Sigmoid colon (tissue), 7 donors: ENCODE measurements around the gene KIF3B. TPM values are rescaled to one million over a fixed set of nuclear protein-coding genes. Genes with fewer than 3 reads are reported as not detected.

Source experiments
- DNase-seq: peaks from one replicate; pipeline ENCODE4 v3.0.0-alpha.2; 2019
- H3K27ac ChIP-seq, 4 donors: fragments of 200-600 bp; sonication (generic); one replicate each; pipeline ENCODE4 v1.5.1; 2016 to 2019; ENCODE audit warnings: mild to moderate bottlenecking in 1 of 4
- H3K27me3 ChIP-seq, 3 donors: fragments of 200-600 bp; sonication (generic); one replicate each; pipeline ENCODE4 v1.5.1; 2019; ENCODE audit warnings: mild to moderate bottlenecking in 1 of 3
- H3K36me3 ChIP-seq, 4 donors: fragments of 200-600 bp; sonication (generic); one replicate each; pipeline ENCODE4 v1.5.1; 2016 to 2019
- H3K4me1 ChIP-seq, 4 donors: fragments of 200-600 bp; sonication (generic); one replicate each; pipeline ENCODE4 v1.5.1; 2017 to 2019
- H3K4me3 ChIP-seq, 4 donors: fragments of 200-600 bp; sonication (generic); one replicate each; pipeline ENCODE4 v1.5.1; 2017 to 2019; ENCODE audit warnings: mild to moderate bottlenecking in 2 of 4, moderate library complexity in 1 of 4
- H3K9me3 ChIP-seq, 4 donors: fragments of 200-600 bp in 3 of 4; sonication (generic) in 3 of 4; one replicate each; pipeline versions ENCODE4 v1.5.1 to v1.6.1; 2013 to 2019
- EP300 ChIP-seq, 4 donors: sonication (generic); formaldehyde crosslinking; IDR thresholded peaks; one replicate each; pipeline ENCODE4 v1.6.1; 2017; ENCODE audit warnings: antibody characterized with exemption in 4 of 4
- POLR2A ChIP-seq, 2 donors: fragments of 450-650 bp; IDR thresholded peaks; one replicate each; pipeline ENCODE4 v1.6.1; 2016; ENCODE audit warnings: antibody characterized with exemption in 2 of 2, mild to moderate bottlenecking in 2 of 2, moderate library complexity in 2 of 2
- POLR2AphosphoS5 ChIP-seq, 4 donors: sonication (generic); formaldehyde crosslinking; IDR thresholded peaks; one replicate each; pipeline ENCODE4 v1.6.1; 2017; ENCODE audit warnings: antibody characterized with exemption in 4 of 4
- WGBS, 2 donors: extraction: QIAGEN DNeasy Blood & Tissue Kit; methylation state at CpG; one replicate each; pipeline ENCODE4 v1.1.7; 2013; 5-methylcytosine and 5-hydroxymethylcytosine counted together
- intact Hi-C: fragments of 100-400 bp; cut with DNase I; formaldehyde crosslinking; loops from one replicate; pipeline ENCODE4 v1.15.1; 2023
- polyA plus RNA-seq, 3 donors: library from polyadenylated mRNA; stranded (reverse); fragments of 200-250 nt; gene quantifications; one replicate each; pipeline ENCODE4 v1.2.3, GENCODE V29; 2013
- total RNA-seq, 4 donors: library from RNA; depleted of rRNA; stranded (reverse); fragments of >200 nt; gene quantifications; one replicate each; pipeline ENCODE4 v1.1.0, GENCODE V29; 2016
- TF ChIP-seq, protein P1 (sequence below), 4 experiments: fragments of 450-650 bp in 3 of 4; fragments of 200-600 bp in 1 of 4; IDR thresholded peaks; one replicate each; pipeline ENCODE4 v1.5.1; 2016 to 2019; ENCODE audit warnings: antibody characterized with exemption in 4 of 4, mild to moderate bottlenecking in 3 of 4, moderate library complexity in 2 of 4
- donor health status: healthy with polysubstance abuse.
- donor health status: Bipolar disorder and iron deficiency.
- donor health status: healthy.

The KIF3B gene
- total and polyA plus RNA-seq, 7 donors, result 16.1 to 45.8 (median 25.8) TPM

DNA sequence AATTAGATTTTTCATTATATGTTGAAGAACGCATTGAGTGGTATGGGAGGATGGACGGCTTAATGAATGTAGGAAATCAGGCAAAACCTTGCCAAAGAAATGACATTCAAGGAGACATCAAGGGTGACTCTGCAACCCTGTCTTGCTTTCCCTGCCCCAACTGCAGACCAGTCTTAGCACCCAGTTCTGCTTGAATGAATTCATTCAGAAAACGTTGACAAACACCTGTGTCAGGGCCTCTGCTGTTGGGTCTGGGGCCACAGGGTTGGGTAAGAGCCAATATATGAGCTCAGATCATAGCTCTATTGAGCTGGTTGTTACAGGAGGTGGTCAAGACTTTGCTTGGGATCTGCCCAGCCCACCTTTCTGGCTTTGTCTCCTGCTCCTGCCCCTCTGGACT, 73.0 kb downstream of the KIF3B start:
- 88 to 91% methylated on average over 3 of the region's 3 CpGs for WGBS, 2 donors

GRCh38 chr20:32352121-32352720, 74.8 kb downstream of the KIF3B start:
- intact Hi-C loops, result no loop called here
- H3K27ac ChIP-seq, result no peak overlapping the region
- peaks cover 0 to 30% (median 25%) of the 10 kb centered on the region in 4 donors for H3K4me1 ChIP-seq
- H3K9me3 ChIP-seq, result no peaks in the 10 kb centered on the region
- no peaks in the 10 kb centered on the region for H3K27me3 ChIP-seq
- H3K36me3 ChIP-seq, result no peaks in the 10 kb centered on the region
- TF ChIP-seq, protein P1, sequence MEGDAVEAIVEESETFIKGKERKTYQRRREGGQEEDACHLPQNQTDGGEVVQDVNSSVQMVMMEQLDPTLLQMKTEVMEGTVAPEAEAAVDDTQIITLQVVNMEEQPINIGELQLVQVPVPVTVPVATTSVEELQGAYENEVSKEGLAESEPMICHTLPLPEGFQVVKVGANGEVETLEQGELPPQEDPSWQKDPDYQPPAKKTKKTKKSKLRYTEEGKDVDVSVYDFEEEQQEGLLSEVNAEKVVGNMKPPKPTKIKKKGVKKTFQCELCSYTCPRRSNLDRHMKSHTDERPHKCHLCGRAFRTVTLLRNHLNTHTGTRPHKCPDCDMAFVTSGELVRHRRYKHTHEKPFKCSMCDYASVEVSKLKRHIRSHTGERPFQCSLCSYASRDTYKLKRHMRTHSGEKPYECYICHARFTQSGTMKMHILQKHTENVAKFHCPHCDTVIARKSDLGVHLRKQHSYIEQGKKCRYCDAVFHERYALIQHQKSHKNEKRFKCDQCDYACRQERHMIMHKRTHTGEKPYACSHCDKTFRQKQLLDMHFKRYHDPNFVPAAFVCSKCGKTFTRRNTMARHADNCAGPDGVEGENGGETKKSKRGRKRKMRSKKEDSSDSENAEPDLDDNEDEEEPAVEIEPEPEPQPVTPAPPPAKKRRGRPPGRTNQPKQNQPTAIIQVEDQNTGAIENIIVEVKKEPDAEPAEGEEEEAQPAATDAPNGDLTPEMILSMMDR (IDR thresholded peaks at IDR 0.05), result no peak
- TF ChIP-seq POLR2AphosphoS5 (IDR thresholded peaks at IDR 0.05) (no peak), EP300 (IDR thresholded peaks at IDR 0.05) (no peak), POLR2A (IDR thresholded peaks at IDR 0.05) (no peak)
- H3K4me3 ChIP-seq, result no peak overlapping the region
- DNase-seq, result no peak
- 89 to 91% methylated on average over 3 of the region's 3 CpGs for WGBS, 2 donors

More for the DNA sequence above, 73.0 kb downstream of the KIF3B start:
- intact Hi-C loops, result no loop called here
- Histone ChIP-seq H3K36me3 (no peaks in the 10 kb centered on the region), H3K4me3 (no peak overlapping the region), H3K27ac (no peak overlapping the region), H3K27me3 (no peaks in the 10 kb centered on the region), H3K4me1 (peaks cover 0 to 12% (median 10%) of the 10 kb centered on the region in 4 donors), H3K9me3 (no peaks in the 10 kb centered on the region)
- TF ChIP-seq POLR2A (IDR thresholded peaks at IDR 0.05) (no peak), EP300 (IDR thresholded peaks at IDR 0.05) (no peak)
- TF ChIP-seq, protein P1 (IDR thresholded peaks at IDR 0.05), result no peak
- DNase-seq, result no peak

GRCh38 chr20:32353848-32354496, 76.5 kb downstream of the KIF3B start:
- Histone ChIP-seq H3K9me3 (no peaks in the 10 kb centered on the region), H3K4me1 (peaks cover 0 to 34% (median 28%) of the 10 kb centered on the region in 4 donors), H3K27ac (peak overlapping the region in 3 of 4 donors; percentile 96 to 99 (median 97)), H3K36me3 (no peaks in the 10 kb centered on the region), H3K27me3 (no peaks in the 10 kb centered on the region), H3K4me3 (no peak overlapping the region)
- TF ChIP-seq POLR2A (IDR thresholded peaks at IDR 0.05), result no peak
- TF ChIP-seq, protein P1 (IDR thresholded peaks at IDR 0.05), result no peak
- TF ChIP-seq EP300 (IDR thresholded peaks at IDR 0.05), result no peak
- no peak for TF ChIP-seq POLR2AphosphoS5 (IDR thresholded peaks at IDR 0.05)
- intact Hi-C loops, result no loop called here
- WGBS, 2 donors, result 93% methylated on average over 6 of the region's 6 CpGs
- DNase-seq, result no peak

DNA sequence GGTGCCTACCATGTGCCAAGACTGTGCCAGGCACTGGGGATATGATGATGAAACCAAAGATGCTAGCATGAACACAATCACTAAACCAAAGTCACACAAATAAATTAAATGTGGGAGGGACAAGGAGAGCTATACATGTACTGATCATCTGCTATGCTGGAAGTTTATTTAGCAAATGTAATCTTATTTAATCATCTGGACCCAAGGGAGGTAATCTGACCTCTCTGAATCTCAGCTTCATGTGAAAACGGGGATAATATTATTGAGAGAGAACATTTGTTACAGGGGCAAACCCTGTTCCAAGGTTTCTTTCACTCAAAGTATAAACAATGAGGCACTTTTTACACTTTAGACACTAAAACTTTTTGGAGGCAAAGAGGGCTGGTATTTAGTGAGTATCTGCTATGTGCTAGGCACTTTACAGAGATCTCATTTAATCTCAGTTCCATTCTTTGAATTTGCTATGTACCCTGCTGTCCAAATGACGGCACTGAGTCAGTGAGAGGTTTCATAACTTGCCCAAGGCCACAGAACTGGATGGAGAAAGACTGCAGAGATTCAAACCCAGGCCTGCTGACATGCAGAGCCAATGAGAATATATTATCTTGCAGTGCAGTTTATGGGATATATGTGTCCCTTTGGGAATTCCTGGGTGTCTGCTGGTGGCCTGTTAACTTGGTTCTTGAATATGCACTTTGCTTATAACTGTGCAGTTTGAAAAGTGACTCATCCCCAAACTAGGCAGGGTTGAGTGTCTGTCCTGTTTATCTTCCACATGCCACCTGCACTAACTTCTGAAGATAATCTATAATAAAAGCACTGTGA, 77.4 kb downstream of the KIF3B start:
- no peaks in the 10 kb centered on the region for H3K36me3 ChIP-seq
- H3K27ac ChIP-seq, result peak overlapping the region; percentile 96 to 99 (median 96)

More for the DNA sequence above, 77.4 kb downstream of the KIF3B start:
- intact Hi-C loops, result loop anchor here (5.0 kb wide), 2 partner anchors 78 to 107 kb away; partner anchors contain the start of gene KIF3B
- 56 to 71% methylated on average over 2 of the region's 2 CpGs for whole genome bisulfite sequencing, 2 donors
- Histone ChIP-seq H3K4me1 (peaks cover 0 to 41% (median 30%) of the 10 kb centered on the region in 4 donors), H3K9me3 (no peaks in the 10 kb centered on the region), H3K4me3 (no peak overlapping the region), H3K27me3 (no peaks in the 10 kb centered on the region)
- no peak for TF ChIP-seq POLR2A (IDR thresholded peaks at IDR 0.05)
- TF ChIP-seq POLR2AphosphoS5 (IDR thresholded peaks at IDR 0.05), result peak in 1 of 4 donors; percentile 17
- no peak for DNase-seq
